Liver (tissue), 9 donors: ENCODE data around the gene RBM15. TPM values are rescaled to one million over a fixed set of nuclear protein-coding genes. Genes with fewer than 3 reads are reported as not detected.

ENCODE experiments used
- DNase-seq: peaks from one replicate; pipeline ENCODE4 v3.0.0-alpha.2; 2017; ENCODE audit warnings: low spot score
- H3K27ac ChIP-seq, 2 donors: one replicate each; pipeline ENCODE4 v1.7.0; 2013; ENCODE audit warnings: inconsistent platforms in 2 of 2, low read length in 2 of 2, control low read depth in 1 of 2, low read depth in 1 of 2, mild to moderate bottlenecking in 1 of 2
- H3K27me3 ChIP-seq, 4 donors: one replicate each; pipeline versions ENCODE4 v1.6.1 to v1.7.0; 2013; ENCODE audit warnings: low read length in 3 of 4, inconsistent platforms in 1 of 4, mild to moderate bottlenecking in 1 of 4, moderate library complexity in 1 of 4; ENCODE audit not compliant: control insufficient read depth in 4 of 4, insufficient read depth in 4 of 4
- H3K36me3 ChIP-seq, 4 donors: one replicate each; pipeline versions ENCODE4 v1.6.1 to v1.7.0; 2013; ENCODE audit warnings: low read length in 3 of 4, mild to moderate bottlenecking in 3 of 4, low read depth in 1 of 4, moderate library complexity in 1 of 4; ENCODE audit not compliant: control insufficient read depth in 4 of 4, insufficient read depth in 3 of 4
- H3K4me1 ChIP-seq, 4 donors: one replicate each; pipeline versions ENCODE4 v1.6.1 to v1.7.0; 2013; ENCODE audit warnings: low read length in 3 of 4, mild to moderate bottlenecking in 3 of 4, moderate library complexity in 1 of 4; ENCODE audit not compliant: control insufficient read depth in 4 of 4, insufficient read depth in 4 of 4
- H3K4me3 ChIP-seq, 3 donors: one replicate each; pipeline versions ENCODE4 v1.6.1 to v1.7.0; 2013; ENCODE audit warnings: low read length in 3 of 3, control low read depth in 1 of 3, low read depth in 1 of 3, mild to moderate bottlenecking in 1 of 3
- H3K9ac ChIP-seq, 2 donors: one replicate each; pipeline ENCODE4 v1.7.0; 2013; ENCODE audit warnings: low read length in 2 of 2, mild to moderate bottlenecking in 2 of 2, moderate library complexity in 2 of 2, control low read depth in 1 of 2, low read depth in 1 of 2
- H3K9me3 ChIP-seq, 4 donors: one replicate each; pipeline versions ENCODE4 v1.6.1 to v1.7.0; 2013; ENCODE audit warnings: low read length in 3 of 4; ENCODE audit not compliant: control insufficient read depth in 4 of 4
- ATF3 ChIP-seq: IDR thresholded peaks from 2 replicates; pipeline ENCODE4 v1.6.1; 2016; ENCODE audit warnings: antibody characterized with exemption
- EGR1 ChIP-seq, 2 donors: IDR thresholded peaks; 2 replicates each; pipeline ENCODE4 v1.6.1; 2016 to 2018; ENCODE audit warnings: antibody characterized with exemption in 2 of 2, low read depth in 2 of 2
- FOXA1 ChIP-seq: IDR thresholded peaks from 2 replicates; pipeline ENCODE4 v1.6.1; 2016; ENCODE audit warnings: antibody characterized with exemption
- FOXA2 ChIP-seq: IDR thresholded peaks from 2 replicates; pipeline ENCODE4 v1.6.1; 2016; ENCODE audit warnings: antibody characterized with exemption
- GABPA ChIP-seq, 2 donors: IDR thresholded peaks in 1 of 2; conservative IDR thresholded peaks in 1 of 2; 2 replicates each; pipeline ENCODE4 v1.6.1; 2016; ENCODE audit warnings: antibody characterized with exemption in 2 of 2, mild to moderate bottlenecking in 1 of 2, moderate library complexity in 1 of 2
- HNF4A ChIP-seq, 2 donors: conservative IDR thresholded peaks; 2 replicates each; pipeline ENCODE4 v1.6.1; 2016; ENCODE audit warnings: antibody characterized with exemption in 2 of 2, mild to moderate bottlenecking in 2 of 2
- HNF4G ChIP-seq: IDR thresholded peaks from 2 replicates; pipeline ENCODE4 v1.6.1; 2016; ENCODE audit warnings: antibody characterized with exemption
- JUND ChIP-seq, 2 donors: IDR thresholded peaks; 2 replicates each; pipeline ENCODE4 v1.6.1; 2016; ENCODE audit warnings: antibody characterized with exemption in 2 of 2
- NR2F2 ChIP-seq: IDR thresholded peaks from 2 replicates; pipeline ENCODE4 v1.6.1; 2016; ENCODE audit warnings: antibody characterized with exemption
- RAD21 ChIP-seq, 2 donors: IDR thresholded peaks; 2 replicates each; pipeline ENCODE4 v1.6.1; 2016; ENCODE audit warnings: antibody characterized with exemption in 2 of 2, mild to moderate bottlenecking in 2 of 2
- RXRA ChIP-seq, 2 donors: IDR thresholded peaks; 2 replicates each; pipeline ENCODE4 v1.6.1; 2017 to 2018; ENCODE audit warnings: antibody characterized with exemption in 2 of 2, mild to moderate bottlenecking in 1 of 2
- SP1 ChIP-seq: IDR thresholded peaks from 2 replicates; pipeline ENCODE4 v1.6.1; 2018; ENCODE audit warnings: antibody characterized with exemption, mild to moderate bottlenecking
- TAF1 ChIP-seq: conservative IDR thresholded peaks from 2 replicates; pipeline ENCODE4 v1.6.1; 2016; ENCODE audit warnings: antibody characterized with exemption, mild to moderate bottlenecking
- YY1 ChIP-seq: IDR thresholded peaks from 2 replicates; pipeline ENCODE4 v1.6.1; 2016; ENCODE audit warnings: antibody characterized with exemption, mild to moderate bottlenecking
- ZBTB33 ChIP-seq: IDR thresholded peaks from 2 replicates; pipeline ENCODE4 v1.6.1; 2016; ENCODE audit warnings: antibody characterized with exemption
- WGBS: extraction: QIAGEN DNeasy Blood & Tissue Kit; methylation state at CpG from one replicate; pipeline ENCODE4 v1.1.7; 2013; 5-methylcytosine and 5-hydroxymethylcytosine counted together
- polyA plus RNA-seq, 2 donors: library from polyadenylated mRNA; stranded (reverse) in 1 of 2; unstranded in 1 of 2; fragments of 200-250 nt in 1 of 2; fragments of >200 nt in 1 of 2; fragmentation: Nextera tagmentation in 1 of 2; extraction: Ambion mirVana in 1 of 2; gene quantifications; one replicate each; pipeline versions ENCODE4 v1.2.1 to v1.2.3, GENCODE V29; 2013 to 2015
- total RNA-seq, 2 donors: library from RNA; depleted of rRNA; stranded (reverse); fragments of >200 nt; gene quantifications; one replicate each; pipeline ENCODE4 v1.2.3, GENCODE V29; 2014
- TF ChIP-seq, protein P1 (sequence below): fragments of 150-350 bp; IDR thresholded peaks from 2 replicates; pipeline ENCODE4 v1.5.1; 2017; ENCODE audit warnings: improper control_type of control experiment, low read depth, low read length; ENCODE audit not compliant: missing input control
- TF ChIP-seq, protein P2 (sequence below): IDR thresholded peaks from 2 replicates; pipeline ENCODE4 v1.6.1; 2016; ENCODE audit warnings: antibody characterized with exemption
- donor health status: healthy.
- donor health status: healthy.
- donor health status: healthy.
- donor health status: healthy.
- donor health status: healthy.

The RBM15 gene
- total and polyA plus RNA-seq, 4 donors, result 2.4 to 34.0 (median 15.0) TPM

DNA sequence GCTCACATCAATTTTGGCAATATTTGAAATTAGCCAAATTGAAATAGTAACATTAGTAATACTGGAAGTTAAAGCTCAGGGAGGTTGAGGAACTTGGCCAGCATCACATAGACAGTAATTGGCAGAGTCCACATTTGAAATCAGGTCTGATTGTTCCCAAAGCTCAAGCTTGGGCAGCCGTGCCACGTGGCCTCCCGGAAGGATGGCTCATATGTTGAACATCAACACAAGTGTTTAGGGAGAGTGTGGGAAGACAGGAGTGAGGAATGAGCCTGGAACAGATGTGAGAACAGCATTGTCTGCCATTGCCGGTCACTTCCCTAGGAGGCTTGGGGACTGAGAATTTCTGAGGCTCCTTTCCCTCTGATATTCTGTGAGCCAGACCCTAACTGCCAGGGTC lies 40.2 kb upstream of the RBM15 start (continued):
- no peak for TF ChIP-seq NR2F2
- no peak for TF ChIP-seq RAD21 (IDR thresholded peaks at IDR 0.05)
- TF ChIP-seq GABPA (IDR thresholded peaks at IDR 0.05 in 1 of 2, conservative IDR thresholded peaks at IDR 0.05 in 1 of 2), result no peak
- no peak for TF ChIP-seq JUND (IDR thresholded peaks at IDR 0.05)
- TF ChIP-seq, protein P1, sequence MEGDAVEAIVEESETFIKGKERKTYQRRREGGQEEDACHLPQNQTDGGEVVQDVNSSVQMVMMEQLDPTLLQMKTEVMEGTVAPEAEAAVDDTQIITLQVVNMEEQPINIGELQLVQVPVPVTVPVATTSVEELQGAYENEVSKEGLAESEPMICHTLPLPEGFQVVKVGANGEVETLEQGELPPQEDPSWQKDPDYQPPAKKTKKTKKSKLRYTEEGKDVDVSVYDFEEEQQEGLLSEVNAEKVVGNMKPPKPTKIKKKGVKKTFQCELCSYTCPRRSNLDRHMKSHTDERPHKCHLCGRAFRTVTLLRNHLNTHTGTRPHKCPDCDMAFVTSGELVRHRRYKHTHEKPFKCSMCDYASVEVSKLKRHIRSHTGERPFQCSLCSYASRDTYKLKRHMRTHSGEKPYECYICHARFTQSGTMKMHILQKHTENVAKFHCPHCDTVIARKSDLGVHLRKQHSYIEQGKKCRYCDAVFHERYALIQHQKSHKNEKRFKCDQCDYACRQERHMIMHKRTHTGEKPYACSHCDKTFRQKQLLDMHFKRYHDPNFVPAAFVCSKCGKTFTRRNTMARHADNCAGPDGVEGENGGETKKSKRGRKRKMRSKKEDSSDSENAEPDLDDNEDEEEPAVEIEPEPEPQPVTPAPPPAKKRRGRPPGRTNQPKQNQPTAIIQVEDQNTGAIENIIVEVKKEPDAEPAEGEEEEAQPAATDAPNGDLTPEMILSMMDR, result no peak
- TF ChIP-seq SP1, result no peak
- TF ChIP-seq TAF1, result no peak
- no peak for TF ChIP-seq HNF4G

DNA sequence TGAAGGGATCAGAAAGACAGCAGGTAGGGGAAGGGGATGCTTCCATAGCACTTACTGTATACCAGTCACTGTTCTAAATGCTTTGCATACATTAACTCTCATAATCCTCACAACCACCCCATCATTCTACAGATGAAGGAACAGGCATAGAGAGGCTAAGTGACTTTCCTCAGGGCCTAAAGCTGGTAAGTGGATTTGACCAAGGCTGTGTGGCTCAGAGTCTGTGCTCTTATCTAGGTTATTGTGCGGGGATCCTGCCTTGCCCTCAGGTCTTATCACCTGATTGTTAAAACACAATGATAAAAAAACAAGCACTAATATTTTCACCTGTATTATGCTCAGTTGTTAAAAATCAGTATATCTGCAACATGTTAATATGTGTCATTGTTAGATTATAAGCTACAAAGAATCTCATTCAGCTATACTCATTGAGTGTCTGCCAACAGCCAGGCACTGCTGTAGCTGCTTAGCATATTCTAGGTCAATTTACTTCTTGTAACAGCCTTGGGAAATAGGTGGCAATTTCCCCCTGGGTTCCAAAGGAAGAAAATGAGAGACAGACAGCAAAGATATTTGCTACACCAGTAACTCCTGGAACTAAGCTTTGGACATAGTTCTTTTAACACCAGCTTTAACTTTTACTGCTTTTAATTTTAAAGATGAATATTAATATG lies 38.6 kb upstream of the RBM15 start:
- H3K9me3 ChIP-seq, result no peaks in the 10 kb centered on the region
- TF ChIP-seq HNF4G (no peak), RAD21 (IDR thresholded peaks at IDR 0.05) (no peak), JUND (IDR thresholded peaks at IDR 0.05) (no peak), HNF4A (conservative IDR thresholded peaks at IDR 0.05) (no peak), TAF1 (no peak)
- TF ChIP-seq, protein P2, sequence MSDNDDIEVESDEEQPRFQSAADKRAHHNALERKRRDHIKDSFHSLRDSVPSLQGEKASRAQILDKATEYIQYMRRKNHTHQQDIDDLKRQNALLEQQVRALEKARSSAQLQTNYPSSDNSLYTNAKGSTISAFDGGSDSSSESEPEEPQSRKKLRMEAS, result no peak
- H3K9ac ChIP-seq, result no peak overlapping the region
- no peaks in the 10 kb centered on the region for H3K4me1 ChIP-seq
- DNase-seq, result no peak
- no peak overlapping the region for H3K27ac ChIP-seq
- H3K27me3 ChIP-seq, result no peaks in the 10 kb centered on the region
- no peak overlapping the region for H3K4me3 ChIP-seq
- 98% methylated on average over 1 of the region's 1 CpG for WGBS
- H3K36me3 ChIP-seq, result no peaks in the 10 kb centered on the region

DNA sequence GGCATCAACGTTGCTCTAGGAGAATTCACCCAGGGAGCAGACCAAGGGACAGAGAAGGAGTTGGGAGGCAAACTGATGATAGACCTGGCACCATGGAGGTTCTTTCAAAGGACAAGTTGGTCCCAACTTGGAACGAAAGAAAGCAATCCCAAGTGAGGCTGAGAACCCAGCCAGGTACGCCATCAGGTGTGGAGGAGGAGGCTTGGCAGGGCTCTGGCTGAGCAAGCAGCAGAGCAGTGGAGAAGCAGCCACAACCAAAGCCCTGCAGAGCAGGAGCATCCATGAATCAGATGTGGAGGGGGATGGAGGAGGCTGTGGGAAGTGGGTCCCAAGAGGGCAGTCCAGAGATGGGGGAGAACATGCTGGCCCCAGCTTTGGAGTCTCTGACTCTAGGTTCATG lies 36.3 kb upstream of the RBM15 start:
- Histone ChIP-seq H3K4me3 (no peak overlapping the region), H3K4me1 (peaks cover 0 to 3% (median 0%) of the 10 kb centered on the region in 4 donors), H3K27ac (no peak overlapping the region), H3K27me3 (no peaks in the 10 kb centered on the region), H3K9me3 (no peaks in the 10 kb centered on the region), H3K9ac (no peak overlapping the region), H3K36me3 (no peaks in the 10 kb centered on the region)
- DNase-seq, result no peak
- TF ChIP-seq RAD21 (IDR thresholded peaks at IDR 0.05) (no peak), TAF1 (no peak), HNF4G (no peak), FOXA1 (no peak), NR2F2 (no peak), HNF4A (conservative IDR thresholded peaks at IDR 0.05) (no peak), ATF3 (no peak), YY1 (no peak), SP1 (no peak), RXRA (IDR thresholded peaks at IDR 0.05) (no peak), JUND (IDR thresholded peaks at IDR 0.05) (no peak), ZBTB33 (no peak), GABPA (IDR thresholded peaks at IDR 0.05 in 1 of 2, conservative IDR thresholded peaks at IDR 0.05 in 1 of 2) (no peak), EGR1 (IDR thresholded peaks at IDR 0.05; ENCODE audit: low read depth in 2 of 2) (no peak), FOXA2 (no peak)
- TF ChIP-seq, protein P1, result no peak
- WGBS, result 90% methylated on average over 3 of the region's 3 CpGs
